Fibroblast of lung (primary cell): Measurements from ENCODE around the gene GPR68.

ENCODE experiments used
- CTCF ChIP-seq, 2 donors: IDR thresholded peaks in 1 of 2; conservative IDR thresholded peaks in 1 of 2; 1 replicate in 1 of 2; 2 replicates in 1 of 2; pipeline ENCODE4 v1.5.1; 2011 to 2012; ENCODE audit warnings: low read length in 2 of 2, control low read depth in 1 of 2, inconsistent platforms in 1 of 2, low read depth in 1 of 2, mild to moderate bottlenecking in 1 of 2
- EZH2 ChIP-seq: IDR thresholded peaks from 2 replicates; pipeline ENCODE4 v1.5.1; 2012; ENCODE audit warnings: low read length, control low read depth, mild to moderate bottlenecking; ENCODE audit errors: missing control alignments

- TF ChIP-seq CTCF (conservative IDR thresholded peaks at IDR 0.05 in 1 of 2, IDR thresholded peaks at IDR 0.05 in 1 of 2; ENCODE audit: low read depth in 1 of 2, low read length in 2 of 2) (no peak), EZH2 (no peak)
Measured at GRCh38 chr14:91228112-91229004, 16.1 kb downstream of the GPR68 start.
